ELR (cell line): Measurements from ENCODE around the gene SNTB2.
A peak's percentile ranks its signal among the peaks of the same experiment; 100 is the strongest.

ENCODE experiments used
- DNase-seq: peaks from one replicate; pipeline ENCODE4 v3.0.0-alpha.2; 2015; ENCODE audit warnings: low read depth

SNTB2 gene

DNA sequence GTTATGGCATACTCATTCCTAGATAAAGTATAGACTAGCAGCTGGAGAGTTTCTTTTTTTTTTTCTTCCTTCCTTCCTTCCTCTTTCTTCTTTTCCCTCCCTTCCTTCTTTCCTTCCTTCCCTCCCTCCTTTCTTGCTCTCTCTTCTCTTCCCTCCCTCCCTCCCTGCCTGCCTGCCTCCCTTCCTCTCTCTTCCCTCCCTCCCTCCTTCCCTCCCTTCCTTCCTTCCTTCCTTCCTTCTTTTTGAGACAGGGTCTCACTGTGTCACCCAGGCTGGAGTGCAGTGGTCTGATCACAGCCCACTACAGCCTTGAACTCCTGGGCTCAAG lies 7.0 kb upstream of the SNTB2 start:
- no peak for DNase-seq

GRCh38 chr16:69182730-69183416 lies 4.1 kb upstream of the SNTB2 start:
- DNase-seq = no peak

DNA sequence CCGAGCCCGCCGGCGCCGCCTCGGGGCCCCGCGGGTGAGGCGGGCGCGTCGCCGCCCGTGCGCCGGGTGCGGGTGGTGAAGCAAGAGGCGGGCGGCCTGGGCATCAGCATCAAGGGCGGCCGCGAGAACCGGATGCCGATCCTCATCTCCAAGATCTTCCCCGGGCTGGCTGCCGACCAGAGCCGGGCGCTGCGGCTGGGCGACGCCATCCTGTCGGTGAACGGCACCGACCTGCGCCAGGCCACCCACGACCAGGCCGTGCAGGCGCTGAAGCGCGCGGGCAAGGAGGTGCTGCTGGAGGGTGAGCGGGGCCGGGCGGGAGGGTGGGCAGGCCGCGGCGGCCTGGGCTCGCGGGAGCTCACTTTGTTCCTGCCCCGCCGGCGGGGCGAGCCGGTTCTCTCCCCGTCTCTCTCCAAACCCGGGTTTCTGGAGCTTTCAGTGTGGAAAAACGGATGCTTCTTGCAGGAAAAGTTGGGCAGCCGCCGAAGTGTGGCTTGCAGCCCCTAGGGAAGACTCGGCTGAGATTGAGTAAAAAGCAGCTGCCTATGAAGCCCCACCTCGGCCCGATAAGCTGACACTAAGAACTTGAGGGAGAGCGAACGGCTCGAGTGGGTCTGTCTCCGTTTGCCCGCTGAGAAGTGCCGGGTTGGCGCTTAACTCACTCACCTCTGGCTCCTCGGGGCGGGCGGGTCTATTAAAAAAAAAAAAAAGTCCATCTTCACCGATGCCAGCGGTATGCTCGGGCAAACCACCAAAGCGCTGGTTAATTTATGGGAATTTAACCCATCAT lies 677 bp downstream of the SNTB2 start:
- DNase-seq = peak; percentile 60

- DNase-seq = peak; percentile 49
These were observed 1.2 kb downstream of the SNTB2 start for GRCh38 chr16:69188236-69188549.

- peak; percentile 53 for DNase-seq
These were observed 1.8 kb downstream of the SNTB2 start for GRCh38 chr16:69188716-69189115.

GRCh38 chr16:69190046-69190588 lies 3.2 kb downstream of the SNTB2 start:
- no peak for DNase-seq

DNA sequence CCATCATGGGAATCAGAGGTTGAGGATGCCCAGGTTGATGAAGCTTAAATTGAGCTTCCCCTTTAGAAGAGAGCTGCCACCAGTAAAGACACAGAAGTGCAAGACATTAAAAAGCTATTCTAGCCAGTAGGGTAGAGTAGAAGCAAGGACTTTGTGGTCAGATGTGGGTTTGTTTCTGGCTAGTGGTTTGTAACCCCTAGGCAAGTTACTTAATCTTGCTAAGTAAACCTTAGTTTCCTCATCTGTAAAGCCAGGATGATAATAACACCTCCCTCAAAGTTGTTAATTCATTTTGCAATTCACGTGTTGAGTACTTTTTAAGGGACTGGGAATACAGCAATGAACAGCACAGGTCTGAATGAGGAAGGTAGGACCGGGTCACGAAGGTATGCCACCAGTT lies 3.6 kb downstream of the SNTB2 start:
- DNase-seq = no peak

DNA sequence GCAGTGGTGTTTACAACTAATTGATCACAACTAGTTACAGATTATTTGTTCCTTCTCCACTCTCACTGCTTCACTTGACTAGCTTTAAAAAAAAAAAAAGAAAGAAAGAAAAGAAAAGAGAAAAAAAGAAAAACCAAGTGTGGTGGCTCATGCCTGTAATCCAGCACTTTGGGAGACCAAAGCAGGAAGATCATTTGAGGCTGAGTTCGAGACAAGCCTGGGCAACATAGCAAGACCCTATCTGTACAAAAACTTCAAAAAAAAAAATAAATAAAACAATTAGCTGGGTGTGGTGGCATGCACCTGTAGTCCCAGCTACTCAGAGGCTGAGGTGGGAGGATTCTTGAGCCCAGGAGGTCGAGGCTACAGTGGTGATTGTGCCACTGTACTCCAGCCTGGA lies 4.2 kb downstream of the SNTB2 start:
- no peak for DNase-seq

DNA sequence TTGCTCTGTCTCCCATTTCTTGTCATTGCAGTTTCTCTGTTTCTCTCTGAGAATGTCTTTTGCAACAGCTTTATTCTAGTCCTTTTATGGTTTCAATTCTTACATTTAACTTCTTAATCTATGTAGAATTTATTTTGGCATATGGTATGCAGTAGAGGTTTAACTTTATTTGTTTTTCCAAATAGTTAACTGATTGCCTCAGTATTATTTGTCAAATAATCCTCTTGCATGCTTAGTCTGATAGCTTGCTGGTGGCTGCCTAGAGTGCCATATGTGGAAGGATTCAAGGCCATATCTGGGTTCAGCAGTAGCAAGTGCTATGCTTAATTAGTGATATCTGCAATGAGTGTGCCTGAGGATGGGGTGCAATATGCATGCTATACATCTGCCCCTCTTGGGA lies 6.9 kb downstream of the SNTB2 start:
- DNase-seq = no peak

GRCh38 chr16:69194488-69194887 lies 7.5 kb downstream of the SNTB2 start:
- no peak for DNase-seq

GRCh38 chr16:69195369-69196029 lies 8.5 kb downstream of the SNTB2 start:
- DNase-seq = no peak

DNA sequence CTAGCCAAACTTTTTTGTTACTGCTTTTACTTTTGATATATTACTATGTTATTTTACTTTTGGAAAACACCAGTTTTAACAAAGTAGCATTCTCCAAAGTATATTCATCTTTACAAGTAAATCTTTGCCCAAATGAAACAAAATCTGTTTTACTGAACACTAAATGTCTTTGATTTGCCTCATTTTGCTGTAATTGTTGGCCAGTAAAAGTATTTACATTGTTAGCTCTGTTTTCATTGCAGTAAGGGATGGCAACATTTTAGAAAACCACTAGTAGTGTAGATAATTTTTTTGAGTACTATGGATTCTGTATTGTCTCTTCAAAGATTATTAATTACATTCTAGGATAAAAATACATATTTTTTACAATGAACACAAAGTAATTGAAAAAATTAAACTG lies 10.6 kb downstream of the SNTB2 start:
- DNase-seq = no peak

GRCh38 chr16:69199382-69199781 lies 12.4 kb downstream of the SNTB2 start:
- peak; percentile 59 for DNase-seq

DNA sequence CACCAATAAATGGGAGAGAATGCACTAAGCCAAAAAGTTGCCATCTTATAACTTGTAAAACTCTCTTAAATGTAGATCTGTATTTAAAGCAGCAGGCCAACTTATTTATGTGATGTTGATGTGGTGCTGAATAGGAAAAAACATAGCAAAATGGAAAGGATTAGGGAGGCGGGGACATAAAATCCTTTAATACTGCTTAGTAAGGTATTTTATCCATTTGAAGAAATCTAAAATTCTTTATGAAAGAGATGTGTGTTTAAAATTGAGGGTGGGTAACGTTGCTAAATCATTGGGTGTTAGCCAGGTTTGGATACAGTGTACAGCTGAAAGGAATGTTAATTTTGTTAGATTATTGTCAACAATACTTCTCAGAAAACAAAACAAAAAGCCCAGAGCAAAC lies 14.3 kb downstream of the SNTB2 start:
- no peak for DNase-seq

GRCh38 chr16:69201787-69202186 lies 14.8 kb downstream of the SNTB2 start:
- no peak for DNase-seq

- DNase-seq = no peak
These were observed 17.2 kb downstream of the SNTB2 start for GRCh38 chr16:69204172-69204571.

DNA sequence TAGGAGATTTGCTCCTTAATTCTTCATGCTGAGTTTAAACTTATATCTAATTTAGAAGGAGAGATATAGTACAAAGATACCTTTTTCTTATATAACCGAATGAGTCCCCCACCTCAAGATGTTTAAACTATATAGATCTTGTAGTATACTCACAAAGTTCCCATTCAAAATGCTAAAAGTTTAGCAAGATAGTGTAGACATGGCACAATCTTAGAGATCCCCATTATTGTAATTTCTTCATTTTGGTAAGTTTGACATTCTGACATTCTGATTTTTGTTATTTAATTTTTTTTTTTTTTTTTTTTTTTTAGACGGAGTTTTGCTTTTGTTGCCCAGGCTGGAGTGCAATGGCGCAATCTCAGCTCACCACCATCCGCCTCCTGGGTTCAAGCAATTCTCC lies 22.8 kb downstream of the SNTB2 start:
- no peak for DNase-seq

DNA sequence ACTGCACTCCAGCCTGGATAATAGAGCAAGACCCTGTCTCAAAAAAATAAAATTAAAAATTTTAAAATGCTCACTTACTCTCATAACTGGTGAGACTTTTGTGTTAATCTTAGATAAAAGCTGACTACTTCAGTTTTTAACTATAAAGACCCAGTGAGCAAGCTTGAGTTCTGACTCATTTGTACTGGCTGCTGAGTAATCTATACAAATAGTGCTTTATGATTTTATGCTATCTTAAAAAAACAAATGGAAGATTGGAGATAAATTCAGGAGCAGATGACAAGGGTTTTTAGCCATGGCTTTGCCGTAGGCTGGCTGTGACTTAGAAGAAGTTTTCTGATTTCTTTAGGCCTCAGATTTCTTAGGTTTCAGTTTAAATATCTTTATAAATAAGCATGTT lies 30.5 kb downstream of the SNTB2 start:
- peak; percentile 86 for DNase-seq

DNA sequence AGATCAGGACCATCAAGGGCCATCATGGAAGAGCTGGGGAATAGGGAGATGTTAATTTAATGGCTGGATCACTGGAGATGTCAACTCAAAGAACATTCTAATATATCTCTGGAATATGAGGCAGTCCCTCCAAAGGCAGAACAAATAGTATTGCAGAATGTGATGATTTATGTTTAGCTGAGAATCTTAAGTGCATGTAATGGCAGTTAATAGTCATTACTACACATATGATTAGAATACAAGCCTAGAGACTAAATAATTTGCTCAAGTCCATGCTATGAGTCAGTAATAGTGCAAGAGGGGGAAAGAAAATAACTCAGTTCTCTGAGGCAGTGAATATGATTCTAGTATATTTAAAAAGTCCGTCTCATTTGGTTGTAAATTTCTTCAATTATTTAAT lies 32.3 kb downstream of the SNTB2 start:
- DNase-seq = no peak

- peak; percentile 85 for DNase-seq
These were observed 36.9 kb downstream of the SNTB2 start for GRCh38 chr16:69223882-69224281.

DNA sequence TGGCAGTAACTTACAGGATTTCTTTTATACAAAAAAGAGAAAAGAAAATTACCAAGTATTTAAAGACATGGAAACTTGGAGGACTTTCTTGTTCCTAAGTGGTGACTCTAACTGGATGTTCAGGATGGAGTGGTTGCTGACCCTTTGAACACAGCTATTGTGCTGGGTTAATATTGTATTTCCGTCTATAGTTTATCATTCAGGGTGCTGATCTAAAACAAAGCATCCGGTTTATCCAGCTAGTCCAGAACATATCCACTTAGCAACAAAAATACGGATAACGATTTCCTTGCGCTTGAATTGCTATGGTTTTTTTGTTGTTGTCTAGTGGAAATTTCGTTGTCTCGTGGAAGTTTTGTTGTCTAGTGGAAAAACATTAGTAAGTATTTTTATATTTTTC lies 38.2 kb downstream of the SNTB2 start:
- no peak for DNase-seq

DNA sequence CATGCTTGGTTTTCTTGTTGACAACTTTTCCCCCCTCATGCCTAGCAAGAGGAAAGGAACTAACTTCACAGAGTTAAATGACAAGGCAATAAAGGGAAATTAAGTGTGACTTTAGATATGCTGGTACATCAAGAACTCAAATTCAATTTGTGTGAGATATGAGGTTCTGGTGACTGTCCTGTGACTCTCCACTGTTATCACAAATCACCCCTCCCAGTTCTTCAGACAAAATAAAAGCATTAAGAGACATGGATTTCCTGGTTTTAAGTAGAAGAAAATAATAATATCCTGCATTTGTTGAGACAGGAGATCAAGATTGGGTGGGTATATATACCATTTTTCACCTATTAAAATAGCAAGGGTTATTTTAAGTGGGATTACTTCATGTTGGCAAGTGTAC lies 46.2 kb downstream of the SNTB2 start:
- no peak for DNase-seq

- DNase-seq = no peak
These were observed 47.5 kb downstream of the SNTB2 start for GRCh38 chr16:69234460-69234859.
